GM12878 (cell line): ENCODE results near the gene DUSP10. TPM values are rescaled to one million over a fixed set of nuclear protein-coding genes. Genes with fewer than 3 reads are reported as not detected.

Experiments used
- ATAC-seq: fragments of 200-7000 bp; cut with Tn5 transposase; 3 replicates; pipeline ENCODE4 v1.9.1; 2020; ENCODE audit warnings: mild to moderate bottlenecking, moderate library complexity
- BruUV-seq: library from RNA; stranded (reverse); fragments of 400-500 nt; replicated peaks from 2 replicates; lab custom pipeline; 2021; lab: Mats Ljungman, UMichigan
- CTCF ChIA-PET: fragments of 300-600 bp; sonication (Branson Sonifier 250); formaldehyde crosslinking; extraction: SDS; loops from one replicate; lab custom pipeline; 2021; ENCODE audit warnings: inconsistent platforms; lab: Yijun Ruan, JAX
- POLR2A ChIA-PET: fragments of 350-600 bp; formaldehyde crosslinking; extraction: SDS; loops from one replicate; lab custom pipeline; 2021; ENCODE audit warnings: inconsistent platforms; lab: Charles Lee
- RAD21 ChIA-PET: fragments of 300-600 bp; sonication (Branson Sonifier 250); formaldehyde crosslinking; loops from one replicate; lab custom pipeline; 2023; ENCODE audit warnings: antibody characterized with exemption; ENCODE audit not compliant: unreplicated experiment; lab: Charles Lee
- SMC1A ChIA-PET: fragments of 300-600 bp; sonication (Branson Sonifier 250); formaldehyde crosslinking; loops from one replicate; lab custom pipeline; 2023; ENCODE audit not compliant: unreplicated experiment, uncharacterized antibody; lab: Charles Lee
- DNase-seq: peaks from one replicate; pipeline ENCODE4 v3.0.0-alpha.2; 2011; ENCODE audit warnings: low read depth, low spot score
- FAIRE-seq: peaks from 3 replicates; lab custom pipeline; 2011; peaks lifted over from hg19 to GRCh38; lab: Jason Lieb, UNC
- H2AFZ ChIP-seq: 2 replicates; pipeline ENCODE4 v1.6.0; 2011; ENCODE audit warnings: low read depth, low read length, control low read depth; ENCODE audit not compliant: control insufficient read depth
- H3K27ac ChIP-seq: 2 replicates; pipeline ENCODE4 v1.5.1; 2011; ENCODE audit warnings: control low read depth; ENCODE audit not compliant: control insufficient read depth, insufficient read depth
- H3K27me3 ChIP-seq, 2 experiments: replicated peaks in 1 of 2; 2 replicates each; pipeline versions ENCODE4 v1.6.0 to v1.6.1; 2011; ENCODE audit warnings: low read length in 1 of 2; ENCODE audit not compliant: control insufficient read depth in 2 of 2, insufficient read depth in 2 of 2
- H3K36me3 ChIP-seq, 2 experiments: 2 replicates each; pipeline ENCODE4 v1.5.1; 2011; ENCODE audit warnings: low read length in 1 of 2; ENCODE audit not compliant: control insufficient read depth in 2 of 2, insufficient read depth in 2 of 2
- H3K4me1 ChIP-seq: 2 replicates; pipeline ENCODE4 v1.6.1; 2011; ENCODE audit warnings: mild to moderate bottlenecking, low read length, moderate library complexity, mixed read lengths; ENCODE audit not compliant: control insufficient read depth, insufficient read depth
- H3K4me2 ChIP-seq: 2 replicates; pipeline ENCODE4 v1.6.0; 2011; ENCODE audit warnings: control low read depth; ENCODE audit not compliant: control insufficient read depth, insufficient read depth
- H3K4me3 ChIP-seq: fragments of 200-600 bp; sonication (generic); 2 replicates; pipeline ENCODE4 v1.5.1; 2016
- H3K79me2 ChIP-seq: 2 replicates; pipeline ENCODE4 v1.6.0; 2011; ENCODE audit warnings: low read length; ENCODE audit not compliant: control insufficient read depth, insufficient read depth
- H3K9ac ChIP-seq: 2 replicates; pipeline ENCODE4 v1.8.0; 2011; ENCODE audit warnings: low read length, control low read depth, mixed read lengths; ENCODE audit not compliant: control insufficient read depth, insufficient read depth
- H3K9me3 ChIP-seq: replicated peaks from 3 replicates; pipeline ENCODE4 v1.5.1; 2011; ENCODE audit warnings: mild to moderate bottlenecking, low read length; ENCODE audit not compliant: control insufficient read depth, insufficient read depth
- H4K20me1 ChIP-seq: 2 replicates; pipeline ENCODE4 v1.6.0; 2011; ENCODE audit not compliant: control insufficient read depth, insufficient read depth
- BCL3 ChIP-seq: IDR thresholded peaks from 2 replicates; pipeline ENCODE4 v1.6.1; 2011; ENCODE audit warnings: borderline replicate concordance, low read depth, mild to moderate bottlenecking, moderate library complexity, low read length; ENCODE audit not compliant: insufficient read depth, poor library complexity, severe bottlenecking
- E2F4 ChIP-seq: IDR thresholded peaks from 2 replicates; pipeline ENCODE4 v1.6.1; 2012; ENCODE audit warnings: low read depth, low read length, improper control_type of control experiment
- IRF3 ChIP-seq: fragments of 450-650 bp; IDR thresholded peaks from 2 replicates; pipeline ENCODE4 v1.6.1; 2014; ENCODE audit warnings: mild to moderate bottlenecking
- IRF4 ChIP-seq: IDR thresholded peaks from 2 replicates; pipeline ENCODE4 v1.6.1; 2011; ENCODE audit warnings: low read depth, low read length
- KAT2A ChIP-seq: conservative IDR thresholded peaks from 2 replicates; pipeline ENCODE4 v1.6.1; 2011; ENCODE audit warnings: low read depth, low read length; ENCODE audit not compliant: control insufficient read depth
- KDM1A ChIP-seq: fragments of 200-600 bp; sonication (generic); IDR thresholded peaks from 2 replicates; pipeline ENCODE4 v1.6.1; 2016; ENCODE audit warnings: borderline replicate concordance
- MYB ChIP-seq: fragments of 150-350 bp; IDR thresholded peaks from 2 replicates; pipeline ENCODE4 v1.6.1; 2014; ENCODE audit warnings: mild to moderate bottlenecking, low read depth, low read length, borderline replicate concordance
- NFXL1 ChIP-seq: fragments of 450-650 bp; IDR thresholded peaks from 2 replicates; pipeline ENCODE4 v1.6.1; 2017; ENCODE audit warnings: antibody characterized with exemption, mild to moderate bottlenecking, borderline replicate concordance
- POLR2AphosphoS5 ChIP-seq: IDR thresholded peaks from 2 replicates; pipeline ENCODE4 v1.6.1; 2011; ENCODE audit warnings: mild to moderate bottlenecking, low read length, inconsistent platforms
- RB1 ChIP-seq: fragments of 450-650 bp; formaldehyde crosslinking; IDR thresholded peaks from 2 replicates; pipeline ENCODE4 v1.6.1; 2017; ENCODE audit warnings: mild to moderate bottlenecking, borderline replicate concordance
- WRNIP1 ChIP-seq: IDR thresholded peaks from 2 replicates; pipeline ENCODE4 v1.6.1; 2011; ENCODE audit warnings: low read depth, low read length, improper control_type of control experiment, borderline replicate concordance
- YY1 ChIP-seq: IDR thresholded peaks from 2 replicates; pipeline ENCODE4 v1.6.1; 2011; ENCODE audit warnings: low read depth, mild to moderate bottlenecking, low read length
- WGBS: methylation state at CpG from one replicate; pipeline ENCODE4 v1.1.6; 2016; ENCODE audit warnings: low lambda C conversion rate; ENCODE audit not compliant: insufficient replicate concordance, insufficient coverage; ENCODE audit errors: missing lambda C conversion rate; 5-methylcytosine and 5-hydroxymethylcytosine counted together
- in situ Hi-C: fragments of 300-500 bp; cut with MboI; formaldehyde crosslinking; loops from 9 replicates; pipeline ENCODE4 v1.14.3; 2018; ENCODE audit warnings: mixed read lengths
- intact Hi-C: fragments of 100-400 bp; cut with micrococcal nuclease; formaldehyde crosslinking; loops from one replicate; pipeline ENCODE4 v1.14.2; 2022; ENCODE audit not compliant: unreplicated experiment
- polyA plus RNA-seq, 11 experiments: library from polyadenylated mRNA; depleted of rRNA in 4 of 11; unstranded in 6 of 11; stranded (reverse) in 5 of 11; fragments of >200 nt; fragmentation: Nextera tagmentation in 4 of 11; fragmentation: Illumina TruSeq in 1 of 11; extraction: Ambion mirVana in 4 of 11; extraction: Trizol in 1 of 11; gene quantifications; 1 replicate in 1 of 11; 2 replicates in 10 of 11; pipeline versions ENCODE4 v1.2.1 to v1.2.3, GENCODE V29; 2011 to 2016; ENCODE audit warnings: inconsistent platforms in 2 of 11, missing spikeins in 2 of 11, low read depth in 1 of 11
- total RNA-seq, 4 experiments: library from RNA; depleted of rRNA in 3 of 4; stranded (reverse); fragments of >200 nt in 3 of 4; fragmentation: Illumina TruSeq in 1 of 4; extraction: Trizol in 1 of 4; gene quantifications; 2 replicates each; pipeline versions ENCODE4 v1.2.1 to v1.2.3, GENCODE V29; 2013 to 2021

Gene DUSP10
- total and polyA plus RNA-seq, 10 of the 15 experiments (the other 5 are each of a cell fraction or from before 2014, with no cell fraction given), result 20.3 to 38.4 (median 27.8) TPM

- TF ChIP-seq BCL3 (no peak), WRNIP1 (no peak), KDM1A (no peak)
Measured at GRCh38 chr1:221715321-221716169, 26.3 kb downstream of the DUSP10 start (continued).

GRCh38 chr1:221714227-221715152, 27.4 kb downstream of the DUSP10 start:
- Histone ChIP-seq H3K79me2 (peaks cover 93% of the 10 kb centered on the region), H2AFZ (no peak overlapping the region), H3K4me1 (peaks cover 40% of the 10 kb centered on the region), H3K4me2 (peak overlapping the region; percentile 46), H3K4me3 (no peak overlapping the region), H3K27ac (peak overlapping the region; percentile 58; the same call in 1 of the 2 replicates), H3K36me3 (peaks cover 12 to 15% of the 10 kb centered on the region in 2 experiments; a peak in 3 of 4 replicates), H3K9me3 (no peaks in the 10 kb centered on the region), H4K20me1 (no peaks in the 10 kb centered on the region), H3K9ac (no peak overlapping the region), H3K27me3 (no peaks in the 10 kb centered on the region)
- CTCF ChIA-PET, result interaction anchor here (0.7 to 3.0 kb wide), 5 partner anchors 9 to 59 kb away, joined by 3 to 12 read pairs (median 7); partner anchors contain the start of gene DUSP10
- no peak for ATAC-seq
- intact Hi-C loops, result no loop called here
- BruUV-seq, result no TSS peak
- RAD21 ChIA-PET, result interaction anchor here (1.1 to 10.7 kb wide), 9 partner anchors 8 to 80 kb away, joined by 3 to 235 read pairs (median 18); partner anchors contain the start of gene DUSP10
- DNase-seq, result no peak
- in situ Hi-C loops, result no loop called here
- no peak for TF ChIP-seq RB1
- TF ChIP-seq YY1, result peak; percentile 53
- TF ChIP-seq IRF4, result no peak
- no peak for TF ChIP-seq MYB
- no peak for TF ChIP-seq NFXL1
- TF ChIP-seq POLR2AphosphoS5, result peak; percentile 32; the same call in 1 of the 2 replicates
- TF ChIP-seq KAT2A, result no peak
- TF ChIP-seq E2F4, result no peak
- TF ChIP-seq IRF3, result no peak
- SMC1A ChIA-PET, result interaction anchor here (0.9 to 11.4 kb wide), 12 partner anchors 10 to 333 kb away, joined by 3 to 292 read pairs (median 5); partner anchors contain the start of gene DUSP10
- 90% methylated on average over 16 of the region's 16 CpGs for WGBS
- FAIRE-seq, result no peak
- POLR2A ChIA-PET, result interaction anchor here (1.2 to 10.0 kb wide), 4 partner anchors 8 to 60 kb away, joined by 3 to 194 read pairs (median 8); no protein-coding TSS in a partner anchor
